DND-41 (cell line): ENCODE results near the gene GADL1.

Source experiments
- CTCF ChIP-seq: IDR thresholded peaks from 2 replicates; pipeline ENCODE4 v1.5.1; 2012; ENCODE audit warnings: borderline replicate concordance, low read length, moderate library complexity, mild to moderate bottlenecking; ENCODE audit not compliant: poor library complexity, severe bottlenecking; ENCODE audit errors: extremely low read depth
- EZH2 ChIP-seq: IDR thresholded peaks from 3 replicates; pipeline ENCODE4 v1.6.1; 2012; ENCODE audit warnings: borderline replicate concordance, low read depth, mild to moderate bottlenecking, moderate library complexity, low read length, inconsistent platforms; ENCODE audit not compliant: severe bottlenecking

GRCh38 chr3:30775040-30775439 is 119.4 kb downstream of the GADL1 start:
- TF ChIP-seq CTCF (no peak), EZH2 (no peak)
